Smooth muscle cell (in vitro differentiated cells): ENCODE data around the gene PROB1. TPM values are rescaled to one million over a fixed set of nuclear protein-coding genes. Genes with fewer than 3 reads are reported as not detected.

Source experiments
- DNase-seq: peaks from one replicate; lab custom pipeline; 2025; ENCODE audit not compliant: unreplicated experiment; lab: John Stamatoyannopoulos, UW
- H2AFZ ChIP-seq: fragments of 200-600 bp; sonication (generic); 2 replicates; pipeline ENCODE4 v1.6.0; 2016; ENCODE audit warnings: antibody characterized with exemption, low read depth, mild to moderate bottlenecking
- H3F3A ChIP-seq: fragments of 200-600 bp; sonication (generic); 2 replicates; pipeline ENCODE4 v1.6.0; 2017; ENCODE audit warnings: antibody characterized with exemption, low read depth
- H3K27ac ChIP-seq: fragments of 200-600 bp; sonication (generic); 2 replicates; pipeline ENCODE4 v1.5.1; 2016; ENCODE audit warnings: low read depth, mild to moderate bottlenecking
- H3K27me3 ChIP-seq: fragments of 200-600 bp; sonication (generic); 2 replicates; pipeline ENCODE4 v1.6.1; 2016; ENCODE audit warnings: low read depth, mild to moderate bottlenecking
- H3K36me3 ChIP-seq: fragments of 200-600 bp; sonication (generic); 2 replicates; pipeline ENCODE4 v1.5.1; 2016; ENCODE audit warnings: low read depth
- H3K4me1 ChIP-seq: fragments of 200-600 bp; sonication (generic); 2 replicates; pipeline ENCODE4 v1.5.1; 2016; ENCODE audit warnings: low read depth
- H3K4me2 ChIP-seq: fragments of 200-600 bp; sonication (generic); 2 replicates; pipeline ENCODE4 v1.6.0; 2016; ENCODE audit warnings: mild to moderate bottlenecking
- H3K4me3 ChIP-seq: fragments of 200-600 bp; sonication (generic); 2 replicates; pipeline ENCODE4 v1.5.1; 2016; ENCODE audit warnings: mild to moderate bottlenecking
- H3K79me2 ChIP-seq: fragments of 200-600 bp; sonication (generic); 2 replicates; pipeline ENCODE4 v1.6.0; 2016; ENCODE audit warnings: low read depth, mild to moderate bottlenecking
- H3K9ac ChIP-seq: fragments of 200-600 bp; sonication (generic); 2 replicates; pipeline ENCODE4 v1.6.0; 2016; ENCODE audit warnings: low read depth
- H3K9me3 ChIP-seq: fragments of 200-600 bp; sonication (generic); replicated peaks from 2 replicates; pipeline ENCODE4 v1.5.1; 2016; ENCODE audit warnings: low read depth
- H4K20me1 ChIP-seq: fragments of 200-600 bp; sonication (generic); 2 replicates; pipeline ENCODE4 v1.6.0; 2016; ENCODE audit warnings: low read depth
- CTCF ChIP-seq: fragments of 200-600 bp; sonication (generic); IDR thresholded peaks from 2 replicates; pipeline ENCODE4 v1.5.1; 2017; ENCODE audit warnings: borderline replicate concordance, mild to moderate bottlenecking, antibody characterized with exemption; ENCODE audit not compliant: insufficient read depth, poor library complexity, severe bottlenecking
- WGBS: methylation state at CpG from one replicate; pipeline ENCODE4 v1.1.7; 2016; ENCODE audit warnings: low lambda C conversion rate; 5-methylcytosine and 5-hydroxymethylcytosine counted together
- polyA plus RNA-seq: library from polyadenylated mRNA; unstranded; fragments of >200 nt; fragmentation: Nextera tagmentation; extraction: Ambion mirVana; gene quantifications from 2 replicates; pipeline ENCODE4 v1.2.1, GENCODE V29; 2016
- total RNA-seq: library from RNA; depleted of rRNA; stranded (reverse); fragments of >200 nt; gene quantifications from 2 replicates; pipeline ENCODE4 v1.2.3, GENCODE V29; 2014

PROB1 gene
- total and polyA plus RNA-seq, 2 experiments from 2014 or later = 0.90 to 3.8 TPM

GRCh38 chr5:139431706-139432105 lies 36.8 kb upstream of the PROB1 start:
- TF ChIP-seq CTCF = no peak
- no peaks in the 10 kb centered on the region for H4K20me1 ChIP-seq

GRCh38 chr5:139430015-139430414 lies 35.1 kb upstream of the PROB1 start:
- Histone ChIP-seq H3K4me1 (no peaks in the 10 kb centered on the region), H3K79me2 (no peaks in the 10 kb centered on the region), H3K9me3 (no peaks in the 10 kb centered on the region), H2AFZ (no peak overlapping the region), H3K4me2 (no peak overlapping the region), H3K9ac (no peak overlapping the region), H3K4me3 (no peak overlapping the region), H3K27me3 (no peaks in the 10 kb centered on the region), H3K27ac (no peak overlapping the region), H3K36me3 (no peaks in the 10 kb centered on the region), H3F3A (peaks cover 4% of the 10 kb centered on the region), H4K20me1 (no peaks in the 10 kb centered on the region)
- TF ChIP-seq CTCF = no peak
- 93% methylated on average over 2 of the region's 2 CpGs for WGBS
- DNase-seq = no peak

More at GRCh38 chr5:139431706-139432105, 36.8 kb upstream of the PROB1 start:
- Histone ChIP-seq H3K27ac (no peak overlapping the region), H3K4me1 (no peaks in the 10 kb centered on the region), H3K9me3 (no peaks in the 10 kb centered on the region), H2AFZ (no peak overlapping the region), H3K9ac (no peak overlapping the region), H3K4me3 (no peak overlapping the region), H3K27me3 (no peaks in the 10 kb centered on the region), H3K79me2 (no peaks in the 10 kb centered on the region), H3K4me2 (no peak overlapping the region), H3K36me3 (no peaks in the 10 kb centered on the region), H3F3A (no peaks in the 10 kb centered on the region)
- DNase-seq = no peak
- WGBS = 89% methylated on average over 1 of the region's 1 CpG

GRCh38 chr5:139426203-139426885 lies 31.4 kb upstream of the PROB1 start:
- DNase-seq = no peak
- Histone ChIP-seq H4K20me1 (no peaks in the 10 kb centered on the region), H3K4me1 (no peaks in the 10 kb centered on the region), H3K4me2 (no peak overlapping the region), H3K9ac (no peak overlapping the region), H3K9me3 (no peaks in the 10 kb centered on the region), H3K36me3 (no peaks in the 10 kb centered on the region), H3F3A (peaks cover 4% of the 10 kb centered on the region), H3K79me2 (no peaks in the 10 kb centered on the region), H3K4me3 (no peak overlapping the region), H3K27me3 (no peaks in the 10 kb centered on the region), H2AFZ (no peak overlapping the region), H3K27ac (peak overlapping the region; percentile 28)
- 61% methylated on average over 8 of the region's 8 CpGs for WGBS
- no peak for TF ChIP-seq CTCF

- 84% methylated on average over 5 of the region's 5 CpGs for WGBS
Measured at GRCh38 chr5:139425497-139425896, 30.6 kb upstream of the PROB1 start.

More at GRCh38 chr5:139425497-139425896, 30.6 kb upstream of the PROB1 start:
- Histone ChIP-seq H3K36me3 (no peaks in the 10 kb centered on the region), H3K27ac (no peak overlapping the region), H3K9me3 (no peaks in the 10 kb centered on the region), H3K4me1 (peaks cover 2% of the 10 kb centered on the region), H3K9ac (no peak overlapping the region), H3K79me2 (no peaks in the 10 kb centered on the region), H3K4me2 (no peak overlapping the region), H2AFZ (no peak overlapping the region), H3K27me3 (no peaks in the 10 kb centered on the region), H4K20me1 (no peaks in the 10 kb centered on the region), H3K4me3 (no peak overlapping the region), H3F3A (peaks cover 4% of the 10 kb centered on the region)
- TF ChIP-seq CTCF = no peak
- DNase-seq = no peak
